Measurements from ENCODE around the gene CROT.

- TF ChIP-seq CTCF (conservative IDR thresholded peaks at IDR 0.05; ENCODE audit: low read length) (no peak), EZH2phosphoT487 (IDR thresholded peaks at IDR 0.05; ENCODE audit: borderline replicate concordance) (no peak)
Measured at GRCh38 chr7:87330316-87330715, 15.1 kb upstream of the CROT start.
